NB4 (cell line): ENCODE data around the gene AASS.

ENCODE experiments used
- DNase-seq: peaks from one replicate; pipeline ENCODE4 v3.0.0; 2010; ENCODE audit warnings: low read depth
- H3K4me3 ChIP-seq: one replicate; pipeline ENCODE4 v1.5.1; 2011; ENCODE audit warnings: mild to moderate bottlenecking, low read depth, low read length, moderate library complexity
- MYC ChIP-seq: IDR thresholded peaks from 2 replicates; pipeline ENCODE4 v1.6.1; 2011; ENCODE audit warnings: low read depth, low read length
- POLR2A ChIP-seq: IDR thresholded peaks from 2 replicates; pipeline ENCODE4 v1.6.1; 2011; ENCODE audit warnings: mild to moderate bottlenecking; ENCODE audit not compliant: insufficient read length; ENCODE audit errors: extremely low read depth
- TF ChIP-seq, protein P1 (sequence below): IDR thresholded peaks from 2 replicates; pipeline ENCODE4 v1.6.1; 2011; ENCODE audit warnings: low read depth, low read length
- TF ChIP-seq, protein P2 (sequence below): IDR thresholded peaks from one replicate; pipeline ENCODE4 v1.5.1; 2012; ENCODE audit warnings: low read depth, low read length

AASS gene

DNA sequence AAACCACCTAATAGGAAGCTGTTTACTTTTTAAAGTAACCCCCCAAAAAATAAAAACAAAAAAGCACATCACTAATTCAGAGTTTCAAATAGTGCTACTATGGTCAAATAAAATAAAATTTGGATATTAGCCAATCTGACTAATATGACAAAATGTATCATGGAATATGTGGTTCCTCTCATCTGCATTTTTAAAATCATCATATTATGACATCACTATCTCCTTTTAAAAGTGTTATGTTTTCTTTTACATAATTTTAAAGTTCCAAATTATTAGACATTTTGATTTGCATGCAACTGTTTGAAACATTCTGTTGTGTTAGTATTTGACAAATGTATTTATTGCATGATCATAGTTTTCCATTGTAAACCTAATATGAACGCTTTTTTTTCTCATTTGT, 110.4 kb downstream of the AASS start:
- no peak overlapping the region for H3K4me3 ChIP-seq
- TF ChIP-seq, protein P1, sequence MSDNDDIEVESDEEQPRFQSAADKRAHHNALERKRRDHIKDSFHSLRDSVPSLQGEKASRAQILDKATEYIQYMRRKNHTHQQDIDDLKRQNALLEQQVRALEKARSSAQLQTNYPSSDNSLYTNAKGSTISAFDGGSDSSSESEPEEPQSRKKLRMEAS = no peak
- TF ChIP-seq MYC (no peak), POLR2A (no peak)
- TF ChIP-seq, protein P2, sequence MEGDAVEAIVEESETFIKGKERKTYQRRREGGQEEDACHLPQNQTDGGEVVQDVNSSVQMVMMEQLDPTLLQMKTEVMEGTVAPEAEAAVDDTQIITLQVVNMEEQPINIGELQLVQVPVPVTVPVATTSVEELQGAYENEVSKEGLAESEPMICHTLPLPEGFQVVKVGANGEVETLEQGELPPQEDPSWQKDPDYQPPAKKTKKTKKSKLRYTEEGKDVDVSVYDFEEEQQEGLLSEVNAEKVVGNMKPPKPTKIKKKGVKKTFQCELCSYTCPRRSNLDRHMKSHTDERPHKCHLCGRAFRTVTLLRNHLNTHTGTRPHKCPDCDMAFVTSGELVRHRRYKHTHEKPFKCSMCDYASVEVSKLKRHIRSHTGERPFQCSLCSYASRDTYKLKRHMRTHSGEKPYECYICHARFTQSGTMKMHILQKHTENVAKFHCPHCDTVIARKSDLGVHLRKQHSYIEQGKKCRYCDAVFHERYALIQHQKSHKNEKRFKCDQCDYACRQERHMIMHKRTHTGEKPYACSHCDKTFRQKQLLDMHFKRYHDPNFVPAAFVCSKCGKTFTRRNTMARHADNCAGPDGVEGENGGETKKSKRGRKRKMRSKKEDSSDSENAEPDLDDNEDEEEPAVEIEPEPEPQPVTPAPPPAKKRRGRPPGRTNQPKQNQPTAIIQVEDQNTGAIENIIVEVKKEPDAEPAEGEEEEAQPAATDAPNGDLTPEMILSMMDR = no peak
- no peak for DNase-seq

DNA sequence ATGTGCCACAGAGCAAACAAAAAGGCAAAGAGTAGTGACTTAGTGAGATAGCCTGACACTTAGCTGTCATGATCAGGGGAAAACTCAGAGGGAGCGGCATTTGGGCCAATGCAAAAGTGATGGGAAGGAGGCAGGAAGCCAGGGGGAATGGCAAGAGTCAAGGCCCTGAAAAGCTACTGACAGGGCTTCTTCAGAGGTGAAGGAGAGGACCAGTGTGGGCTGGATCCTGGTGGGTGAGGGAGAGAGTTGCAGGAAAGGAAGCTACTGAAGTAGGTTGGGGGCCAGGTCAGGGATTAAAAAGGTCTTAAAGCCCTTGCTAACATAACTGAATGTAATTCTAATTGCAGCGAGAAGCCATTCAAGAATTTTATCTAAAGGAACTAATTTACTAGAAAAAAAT, 117.0 kb downstream of the AASS start:
- no peak overlapping the region for H3K4me3 ChIP-seq
- TF ChIP-seq POLR2A (no peak), MYC (no peak)
- no peak for DNase-seq
